HepG2 (cell line): ENCODE data around the gene THADA. TPM values are rescaled to one million over a fixed set of nuclear protein-coding genes. Genes with fewer than 3 reads are reported as not detected.

ENCODE experiments used
- ATAC-seq: fragments of 200-7000 bp; cut with Tn5 transposase; 3 replicates; pipeline ENCODE4 v1.9.1; 2020; ENCODE audit warnings: mild to moderate bottlenecking, moderate library complexity
- BruUV-seq: library from RNA; stranded (reverse); fragments of 400-500 nt; replicated peaks from 2 replicates; lab custom pipeline; 2021; lab: Mats Ljungman, UMichigan
- CTCF ChIA-PET: fragments of 300-600 bp; formaldehyde crosslinking; extraction: SDS; loops from one replicate; lab custom pipeline; 2021; ENCODE audit warnings: low total read pairs, inconsistent platforms, low intra/inter-chr PET ratio; lab: Yijun Ruan, JAX
- POLR2A ChIA-PET: fragments of 350-600 bp; sonication (Branson Sonifier 250); formaldehyde crosslinking; loops from one replicate; lab custom pipeline; 2020; ENCODE audit warnings: antibody characterized with exemption, inconsistent platforms; lab: Yijun Ruan, JAX
- DNase-seq: peaks from one replicate; pipeline ENCODE4 v3.0.0-alpha.2; 2015; ENCODE audit warnings: low spot score
- FAIRE-seq: peaks from 3 replicates; lab custom pipeline; 2011; peaks lifted over from hg19 to GRCh38; lab: Jason Lieb, UNC
- H2AFZ ChIP-seq: one replicate; pipeline ENCODE4 v1.6.1; 2011; ENCODE audit warnings: low read length, inconsistent platforms
- H3K27ac ChIP-seq: fragments of 300-600 bp; 3 replicates; pipeline ENCODE4 v1.8.0; 2011; ENCODE audit warnings: mixed run types, mild to moderate bottlenecking, mixed read lengths, low read length, inconsistent platforms; ENCODE audit not compliant: insufficient read depth; ENCODE audit errors: extremely low read length
- H3K27me3 ChIP-seq, 2 experiments: fragments of 200-600 bp in 1 of 2; 2 replicates in 1 of 2; 3 replicates in 1 of 2; pipeline versions ENCODE4 v1.6.0 to v1.8.0; 2011; ENCODE audit warnings: low read length in 2 of 2, mild to moderate bottlenecking in 2 of 2, moderate library complexity in 2 of 2, inconsistent platforms in 1 of 2; ENCODE audit not compliant: insufficient read depth in 2 of 2, control insufficient read depth in 1 of 2
- H3K36me3 ChIP-seq, 2 experiments: fragments of 200-600 bp in 1 of 2; replicated peaks in 1 of 2; 2 replicates in 1 of 2; 3 replicates in 1 of 2; pipeline versions ENCODE4 v1.5.1 to v1.8.0; 2011; ENCODE audit warnings: low read length in 2 of 2, inconsistent platforms in 1 of 2; ENCODE audit not compliant: insufficient read depth in 2 of 2, control insufficient read depth in 1 of 2
- H3K4me1 ChIP-seq: 2 replicates; pipeline ENCODE4 v1.5.1; 2012; ENCODE audit warnings: low read length, inconsistent platforms; ENCODE audit not compliant: insufficient read depth
- H3K4me2 ChIP-seq: 2 replicates; pipeline ENCODE4 v1.6.0; 2011; ENCODE audit warnings: low read depth, low read length, inconsistent platforms
- H3K4me3 ChIP-seq, 3 experiments: fragments of 200-600 bp in 1 of 3; sonication (generic), shearing (Covaris generic) in 1 of 3; replicated peaks in 1 of 3; 2 replicates each; pipeline ENCODE4 v1.5.1; 2011 to 2016; ENCODE audit warnings: low read length in 3 of 3, inconsistent platforms in 2 of 3, low read depth in 2 of 3, mild to moderate bottlenecking in 2 of 3, control low read depth in 1 of 3, mixed read lengths in 1 of 3; ENCODE audit not compliant: insufficient read depth in 1 of 3
- H3K79me2 ChIP-seq: one replicate; pipeline ENCODE4 v1.6.1; 2011; ENCODE audit warnings: low read length, inconsistent platforms; ENCODE audit not compliant: insufficient read depth
- H3K9ac ChIP-seq: 2 replicates; pipeline ENCODE4 v1.6.0; 2011; ENCODE audit warnings: mild to moderate bottlenecking, low read depth, low read length, inconsistent platforms; ENCODE audit not compliant: insufficient read depth
- H3K9me3 ChIP-seq: 2 replicates; pipeline ENCODE4 v1.5.1; 2012; ENCODE audit warnings: mild to moderate bottlenecking, low read length
- H4K20me1 ChIP-seq: 2 replicates; pipeline ENCODE4 v1.6.0; 2011; ENCODE audit warnings: inconsistent platforms, mild to moderate bottlenecking, low read length, moderate library complexity; ENCODE audit not compliant: insufficient read depth
- ARNTL ChIP-seq: sonication (generic); formaldehyde crosslinking; IDR thresholded peaks from 2 replicates; pipeline ENCODE4 v1.4.0; 2020; ENCODE audit warnings: mild to moderate bottlenecking, missing genetic modification reagents
- GRHL1 ChIP-seq: sonication (generic); formaldehyde crosslinking; conservative IDR thresholded peaks from 2 replicates; pipeline ENCODE4 v1.8.0; 2022; ENCODE audit warnings: missing genetic modification reagents
- HBP1 ChIP-seq: IDR thresholded peaks from 2 replicates; pipeline ENCODE4 v1.6.1; 2016; ENCODE audit warnings: low read depth, control low read depth
- HNF1A ChIP-seq, 2 experiments: sonication (generic) in 1 of 2; formaldehyde crosslinking in 1 of 2; IDR thresholded peaks; 2 replicates each; pipeline versions ENCODE4 v1.4.0 to v1.6.1; 2016 to 2020; ENCODE audit warnings: borderline replicate concordance in 1 of 2, low read depth in 1 of 2, mild to moderate bottlenecking in 1 of 2, missing genetic modification reagents in 1 of 2
- KAT7 ChIP-seq: IDR thresholded peaks from 2 replicates; pipeline ENCODE4 v1.6.1; 2018; ENCODE audit warnings: borderline replicate concordance, missing compliant biosample characterization
- NAIF1 ChIP-seq: sonication (generic); formaldehyde crosslinking; IDR thresholded peaks from 2 replicates; pipeline ENCODE4 v1.5.0; 2020; ENCODE audit warnings: mild to moderate bottlenecking, missing genetic modification reagents, borderline replicate concordance
- PPARG ChIP-seq: conservative IDR thresholded peaks from 2 replicates; pipeline ENCODE4 v1.6.1; 2016; ENCODE audit warnings: missing biosample characterization, missing genetic modification reagents
- REPIN1 ChIP-seq: sonication (generic); formaldehyde crosslinking; IDR thresholded peaks from 2 replicates; pipeline ENCODE4 v1.8.0; 2022; ENCODE audit warnings: missing genetic modification reagents, low read depth, mild to moderate bottlenecking, borderline replicate concordance
- SMARCE1 ChIP-seq: fragments of 450-650 bp; IDR thresholded peaks from 2 replicates; pipeline ENCODE4 v1.6.1; 2017; ENCODE audit warnings: borderline replicate concordance
- SP4 ChIP-seq: sonication (generic); formaldehyde crosslinking; IDR thresholded peaks from 2 replicates; pipeline ENCODE4 v1.8.1; 2023; ENCODE audit warnings: mild to moderate bottlenecking, missing genetic modification reagents
- ZNF224 ChIP-seq: sonication (generic); formaldehyde crosslinking; IDR thresholded peaks from 2 replicates; pipeline ENCODE4 v1.5.0; 2020; ENCODE audit warnings: mild to moderate bottlenecking, missing genetic modification reagents
- ZNF230 ChIP-seq: sonication (generic); formaldehyde crosslinking; IDR thresholded peaks from 2 replicates; pipeline ENCODE4 v1.4.0; 2020; ENCODE audit warnings: mild to moderate bottlenecking, missing genetic modification reagents
- ZNF484 ChIP-seq: sonication (generic); formaldehyde crosslinking; IDR thresholded peaks from 2 replicates; pipeline ENCODE4 v1.5.1; 2020; ENCODE audit warnings: mild to moderate bottlenecking, low read depth, missing genetic modification reagents, borderline replicate concordance
- ZNF546 ChIP-seq: sonication (generic); formaldehyde crosslinking; conservative IDR thresholded peaks from 2 replicates; pipeline ENCODE4 v1.8.1; 2023; ENCODE audit warnings: mild to moderate bottlenecking, missing genetic modification reagents
- ZNF615 ChIP-seq: sonication (generic); formaldehyde crosslinking; IDR thresholded peaks from 2 replicates; pipeline ENCODE4 v1.5.0; 2020; ENCODE audit warnings: mild to moderate bottlenecking, missing genetic modification reagents, borderline replicate concordance
- ZNF670 ChIP-seq: sonication (generic); formaldehyde crosslinking; IDR thresholded peaks from 2 replicates; pipeline ENCODE4 v1.8.0; 2022; ENCODE audit warnings: mild to moderate bottlenecking, missing genetic modification reagents, borderline replicate concordance
- ZSCAN30 ChIP-seq: sonication (generic); formaldehyde crosslinking; IDR thresholded peaks from 2 replicates; pipeline ENCODE4 v1.5.0; 2020; ENCODE audit warnings: mild to moderate bottlenecking, missing genetic modification reagents
- whole genome bisulfite sequencing: methylation state at CpG from one replicate; pipeline ENCODE4 v1.1.6; 2017; ENCODE audit warnings: low lambda C conversion rate; 5-methylcytosine and 5-hydroxymethylcytosine counted together
- in situ Hi-C: cut with HindIII; loops from 2 replicates; pipeline ENCODE4 v1.10.0; 2017; ENCODE audit warnings: low pct_unique_long_range_greater_than_20kb; ENCODE audit not compliant: extremely low pct_ligation_motif_present
- intact Hi-C: fragments of 100-400 bp; cut with micrococcal nuclease; formaldehyde crosslinking; loops from one replicate; pipeline ENCODE4 v1.10.0; 2022; ENCODE audit not compliant: unreplicated experiment
- polyA plus RNA-seq, 8 experiments: library from polyadenylated mRNA; depleted of rRNA in 3 of 8; stranded (reverse) in 7 of 8; unstranded in 1 of 8; fragments of >200 nt; fragmentation: Illumina TruSeq in 4 of 8; extraction: Trizol in 4 of 8; gene quantifications; 2 replicates each; pipeline versions ENCODE4 v1.2.1 to v1.2.3, GENCODE V29; 2011 to 2016; ENCODE audit warnings: low read depth in 4 of 8, missing spikeins in 1 of 8, mixed read lengths in 1 of 8; ENCODE audit not compliant: insufficient read depth in 1 of 8
- total RNA-seq, 5 experiments: library from RNA; depleted of rRNA; stranded (reverse); fragments of >200 nt; fragmentation: Illumina TruSeq; extraction: Trizol; gene quantifications; 2 replicates each; pipeline ENCODE4 v1.2.3, GENCODE V29; 2016; ENCODE audit warnings: low read depth in 1 of 5

The THADA gene
- total and polyA plus RNA-seq, 2 of the 13 experiments (the other 11 are each of a cell fraction or from before 2014, with no cell fraction given): 12.7 to 21.7 TPM

- Histone ChIP-seq H3K27ac (no peak overlapping the region), H3K79me2 (no peaks in the 10 kb centered on the region), H2AFZ (no peak overlapping the region), H3K4me3 (no peak overlapping the region)
- intact Hi-C loops: no loop called here
- TF ChIP-seq ZNF224 (CRISPR knock-in tag) (no peak), GRHL1 (no peak), ARNTL (CRISPR knock-in tag) (no peak), ZNF546 (no peak), KAT7 (CRISPR knock-in tag) (no peak), NAIF1 (CRISPR knock-in tag) (no peak), REPIN1 (no peak), PPARG (CRISPR knock-in tag) (no peak), SP4 (CRISPR knock-in tag) (no peak), HNF1A (IDR thresholded peaks at IDR 0.05; ENCODE audit: low read depth) (no peak), HNF1A (CRISPR knock-in tag; IDR thresholded peaks at IDR 0.05; ENCODE audit: borderline replicate concordance) (no peak), ZSCAN30 (CRISPR knock-in tag) (no peak), SMARCE1 (no peak), ZNF615 (no peak), ZNF230 (CRISPR knock-in tag) (no peak), HBP1 (CRISPR knock-in tag) (no peak), ZNF484 (CRISPR knock-in tag) (no peak), ZNF670 (CRISPR knock-in tag) (no peak)
- TF ChIP-seq, all 625 proteins: peak for 0
- FAIRE-seq (no peak), DNase-seq (no peak), ATAC-seq (no peak)
- POLR2A ChIA-PET: no interaction called here
- Histone ChIP-seq H4K20me1 (no peaks in the 10 kb centered on the region), H3K4me2 (no peak overlapping the region), H3K9me3 (no peaks in the 10 kb centered on the region), H3K27me3 (no peaks in the 10 kb centered on the region), H3K36me3 (no peaks in the 10 kb centered on the region; a peak in 1 of 5 replicates), H3K4me1 (no peaks in the 10 kb centered on the region), H3K9ac (no peak overlapping the region)
- in situ Hi-C loops: no loop called here
- CTCF ChIA-PET: no interaction called here
- WGBS: 93% methylated on average over 1 of the region's 1 CpG
- BruUV-seq: no TSS peak
Observed at GRCh38 chr2:43490252-43490786, 105.5 kb downstream of the THADA start.
